Upper lobe of right lung (tissue), 1 donor: ENCODE results near the gene RCBTB1. TPM values are rescaled to one million over a fixed set of nuclear protein-coding genes. Genes with fewer than 3 reads are reported as not detected.

Source experiments
- ATAC-seq: fragments of 200-7000 bp; cut with Tn5 transposase; one replicate; pipeline ENCODE4 v1.9.1; 2020; ENCODE audit warnings: mild to moderate bottlenecking, moderate library complexity
- DNase-seq: peaks from one replicate; pipeline ENCODE4 v3.0.0-alpha.2; 2020
- H3K27ac ChIP-seq: fragments of 200-600 bp; one replicate; pipeline ENCODE4 v1.8.0; 2022
- H3K27me3 ChIP-seq: fragments of 200-600 bp; one replicate; pipeline ENCODE4 v1.8.0; 2022; ENCODE audit warnings: mild to moderate bottlenecking
- H3K36me3 ChIP-seq: fragments of 200-600 bp; one replicate; pipeline ENCODE4 v1.8.0; 2022
- H3K4me1 ChIP-seq: fragments of 200-600 bp; one replicate; pipeline ENCODE4 v1.8.0; 2022
- H3K4me3 ChIP-seq: fragments of 200-600 bp; one replicate; pipeline ENCODE4 v1.8.0; 2022; ENCODE audit warnings: mild to moderate bottlenecking
- H3K9me3 ChIP-seq: fragments of 200-600 bp; one replicate; pipeline ENCODE4 v1.8.0; 2022
- intact Hi-C: fragments of 100-400 bp; cut with DNase I; formaldehyde crosslinking; loops from one replicate; pipeline ENCODE4 v1.11.0; 2022
- total RNA-seq: library from RNA; stranded (reverse); fragmentation: NEBNext Ultra II Directional; extraction: Animal tissue kit (Norgen Biotek cat#: 25700); gene quantifications from one replicate; pipeline ENCODE4 v1.2.1, GENCODE V29; 2021
- TF ChIP-seq, protein P1 (sequence below): fragments of 200-600 bp; IDR thresholded peaks from one replicate; pipeline ENCODE4 v1.8.0; 2022; ENCODE audit warnings: antibody characterized with exemption
- donor health status: DM: no; HTN: yes; CAD: no; lungs with severe emphysema.

The RCBTB1 gene
- total RNA-seq, 1 donor from 2014 or later, result 24.7 TPM

GRCh38 chr13:49536144-49536873 lies 49.0 kb downstream of the RCBTB1 start:
- Histone ChIP-seq H3K4me3 (no peak overlapping the region), H3K27ac (no peak overlapping the region), H3K4me1 (no peaks in the 10 kb centered on the region), H3K9me3 (no peaks in the 10 kb centered on the region), H3K36me3 (peaks cover 26% of the 10 kb centered on the region), H3K27me3 (no peaks in the 10 kb centered on the region)
- DNase-seq, result no peak
- ATAC-seq, result peak; percentile 49
- intact Hi-C loops, result no loop called here
- TF ChIP-seq, protein P1, sequence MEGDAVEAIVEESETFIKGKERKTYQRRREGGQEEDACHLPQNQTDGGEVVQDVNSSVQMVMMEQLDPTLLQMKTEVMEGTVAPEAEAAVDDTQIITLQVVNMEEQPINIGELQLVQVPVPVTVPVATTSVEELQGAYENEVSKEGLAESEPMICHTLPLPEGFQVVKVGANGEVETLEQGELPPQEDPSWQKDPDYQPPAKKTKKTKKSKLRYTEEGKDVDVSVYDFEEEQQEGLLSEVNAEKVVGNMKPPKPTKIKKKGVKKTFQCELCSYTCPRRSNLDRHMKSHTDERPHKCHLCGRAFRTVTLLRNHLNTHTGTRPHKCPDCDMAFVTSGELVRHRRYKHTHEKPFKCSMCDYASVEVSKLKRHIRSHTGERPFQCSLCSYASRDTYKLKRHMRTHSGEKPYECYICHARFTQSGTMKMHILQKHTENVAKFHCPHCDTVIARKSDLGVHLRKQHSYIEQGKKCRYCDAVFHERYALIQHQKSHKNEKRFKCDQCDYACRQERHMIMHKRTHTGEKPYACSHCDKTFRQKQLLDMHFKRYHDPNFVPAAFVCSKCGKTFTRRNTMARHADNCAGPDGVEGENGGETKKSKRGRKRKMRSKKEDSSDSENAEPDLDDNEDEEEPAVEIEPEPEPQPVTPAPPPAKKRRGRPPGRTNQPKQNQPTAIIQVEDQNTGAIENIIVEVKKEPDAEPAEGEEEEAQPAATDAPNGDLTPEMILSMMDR, result no peak

DNA sequence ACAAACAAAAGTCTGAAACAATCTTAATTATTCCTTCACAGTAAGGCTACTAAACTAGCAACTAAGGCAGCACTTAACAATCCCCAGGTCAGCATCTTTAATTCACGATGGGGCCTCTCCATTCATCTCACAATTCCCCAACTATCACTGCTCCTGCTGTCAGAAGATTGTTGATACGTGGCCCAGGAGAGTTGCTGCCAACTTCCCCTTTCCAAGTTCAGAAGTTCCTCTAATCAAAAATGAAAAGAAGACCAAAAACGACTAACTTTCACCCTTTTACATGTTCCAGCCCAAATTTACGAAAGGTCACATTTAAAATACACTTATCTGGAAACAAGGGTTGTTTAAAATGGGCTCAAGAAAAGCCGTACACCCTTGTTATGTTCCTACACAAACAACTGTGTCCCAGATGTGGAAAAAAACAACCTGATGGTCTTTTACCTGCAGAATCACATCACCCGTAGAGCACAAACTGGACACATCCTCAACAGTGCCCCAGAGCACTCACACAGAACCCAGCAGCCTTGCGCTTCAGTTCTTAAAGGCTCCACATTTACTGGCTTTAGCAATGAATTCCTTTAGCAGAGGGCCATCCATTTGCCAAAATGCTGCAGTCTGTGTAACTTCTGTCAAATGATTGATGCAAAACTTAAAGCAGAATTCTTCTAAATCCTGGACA lies 51.6 kb downstream of the RCBTB1 start:
- intact Hi-C loops, result no loop called here
- peak; percentile 27 for ATAC-seq

GRCh38 chr13:49533011-49533410 lies 52.3 kb downstream of the RCBTB1 start:
- Histone ChIP-seq H3K4me1 (no peaks in the 10 kb centered on the region), H3K27me3 (no peaks in the 10 kb centered on the region), H3K4me3 (no peak overlapping the region), H3K27ac (no peak overlapping the region), H3K9me3 (no peaks in the 10 kb centered on the region), H3K36me3 (peaks cover 7% of the 10 kb centered on the region)
- ATAC-seq, result no peak
- TF ChIP-seq, protein P1, result no peak
- no peak for DNase-seq
- intact Hi-C loops, result no loop called here

More for the DNA sequence above, 51.6 kb downstream of the RCBTB1 start:
- H3K9me3 ChIP-seq, result no peaks in the 10 kb centered on the region
- H3K4me3 ChIP-seq, result no peak overlapping the region
- TF ChIP-seq, protein P1, result no peak
- H3K36me3 ChIP-seq, result peaks cover 6% of the 10 kb centered on the region
- H3K27ac ChIP-seq, result no peak overlapping the region
- H3K27me3 ChIP-seq, result no peaks in the 10 kb centered on the region
- H3K4me1 ChIP-seq, result no peaks in the 10 kb centered on the region
- no peak for DNase-seq

DNA sequence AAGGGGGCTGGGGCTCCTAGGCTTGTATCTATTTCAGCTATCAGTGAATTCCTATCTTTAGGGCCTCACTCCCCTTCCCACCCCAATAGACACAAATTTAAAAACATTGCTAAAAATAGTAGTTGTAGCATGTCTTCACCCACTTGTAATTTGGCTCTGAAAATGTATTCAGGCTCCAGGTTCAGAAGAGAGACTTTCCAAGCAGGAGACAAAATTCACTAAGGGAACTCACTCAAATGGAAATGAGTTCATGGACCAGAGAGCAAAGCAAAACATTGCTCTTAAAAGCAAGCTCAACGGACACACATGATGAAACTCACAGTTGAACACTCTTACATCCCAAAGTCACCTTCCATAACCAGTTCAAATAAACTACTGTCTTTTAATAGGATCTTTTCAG lies 52.8 kb downstream of the RCBTB1 start:
- no peak for ATAC-seq
- no peaks in the 10 kb centered on the region for H3K4me1 ChIP-seq
- TF ChIP-seq, protein P1, result no peak
- intact Hi-C loops, result no loop called here
- no peak overlapping the region for H3K27ac ChIP-seq
- H3K36me3 ChIP-seq, result peaks cover 7% of the 10 kb centered on the region
- no peak for DNase-seq
- H3K4me3 ChIP-seq, result no peak overlapping the region
- no peaks in the 10 kb centered on the region for H3K27me3 ChIP-seq
- no peaks in the 10 kb centered on the region for H3K9me3 ChIP-seq

GRCh38 chr13:49530457-49530856 lies 54.9 kb downstream of the RCBTB1 start:
- Histone ChIP-seq H3K27ac (no peak overlapping the region), H3K4me3 (no peak overlapping the region), H3K4me1 (no peaks in the 10 kb centered on the region), H3K27me3 (no peaks in the 10 kb centered on the region), H3K36me3 (peaks cover 18% of the 10 kb centered on the region), H3K9me3 (no peaks in the 10 kb centered on the region)
- ATAC-seq, result peak; percentile 58
- TF ChIP-seq, protein P1, result no peak
- DNase-seq, result no peak
- intact Hi-C loops, result no loop called here
